VCaP (cell line): ENCODE measurements around the gene ADAM8.
"Not testable (repeated sequence)": the region's sequence is repeated elsewhere in the genome, so short reads cannot be mapped to it uniquely, and the experiment has no call there.

ENCODE experiments used
- H3K27ac ChIP-seq: fragments of 450-650 bp; 2 replicates; pipeline ENCODE4 v1.5.1; 2017
- TF ChIP-seq, protein P1 (sequence below): fragments of 450-650 bp; conservative IDR thresholded peaks from 2 replicates; pipeline ENCODE4 v1.5.1; 2017; ENCODE audit warnings: mild to moderate bottlenecking, moderate library complexity

Gene ADAM8

GRCh38 chr10:133270773-133271297 lies 5.8 kb downstream of the ADAM8 start:
- no peak overlapping the region for H3K27ac ChIP-seq
- TF ChIP-seq, protein P1, sequence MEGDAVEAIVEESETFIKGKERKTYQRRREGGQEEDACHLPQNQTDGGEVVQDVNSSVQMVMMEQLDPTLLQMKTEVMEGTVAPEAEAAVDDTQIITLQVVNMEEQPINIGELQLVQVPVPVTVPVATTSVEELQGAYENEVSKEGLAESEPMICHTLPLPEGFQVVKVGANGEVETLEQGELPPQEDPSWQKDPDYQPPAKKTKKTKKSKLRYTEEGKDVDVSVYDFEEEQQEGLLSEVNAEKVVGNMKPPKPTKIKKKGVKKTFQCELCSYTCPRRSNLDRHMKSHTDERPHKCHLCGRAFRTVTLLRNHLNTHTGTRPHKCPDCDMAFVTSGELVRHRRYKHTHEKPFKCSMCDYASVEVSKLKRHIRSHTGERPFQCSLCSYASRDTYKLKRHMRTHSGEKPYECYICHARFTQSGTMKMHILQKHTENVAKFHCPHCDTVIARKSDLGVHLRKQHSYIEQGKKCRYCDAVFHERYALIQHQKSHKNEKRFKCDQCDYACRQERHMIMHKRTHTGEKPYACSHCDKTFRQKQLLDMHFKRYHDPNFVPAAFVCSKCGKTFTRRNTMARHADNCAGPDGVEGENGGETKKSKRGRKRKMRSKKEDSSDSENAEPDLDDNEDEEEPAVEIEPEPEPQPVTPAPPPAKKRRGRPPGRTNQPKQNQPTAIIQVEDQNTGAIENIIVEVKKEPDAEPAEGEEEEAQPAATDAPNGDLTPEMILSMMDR: no peak

GRCh38 chr10:133270204-133270603 lies 6.5 kb downstream of the ADAM8 start:
- TF ChIP-seq, protein P1: no peak
- H3K27ac ChIP-seq: no peak overlapping the region

GRCh38 chr10:133269367-133269766 lies 7.3 kb downstream of the ADAM8 start:
- TF ChIP-seq, protein P1: no peak
- H3K27ac ChIP-seq: no peak overlapping the region

GRCh38 chr10:133268532-133268931 lies 8.1 kb downstream of the ADAM8 start:
- H3K27ac ChIP-seq: no peak overlapping the region
- TF ChIP-seq, protein P1: no peak

GRCh38 chr10:133267829-133268228 lies 8.8 kb downstream of the ADAM8 start:
- H3K27ac ChIP-seq: no peak overlapping the region
- TF ChIP-seq, protein P1: no peak

- TF ChIP-seq, protein P1: no peak
- no peak overlapping the region for H3K27ac ChIP-seq
Observed at GRCh38 chr10:133267293-133267692, 9.4 kb downstream of the ADAM8 start.

DNA sequence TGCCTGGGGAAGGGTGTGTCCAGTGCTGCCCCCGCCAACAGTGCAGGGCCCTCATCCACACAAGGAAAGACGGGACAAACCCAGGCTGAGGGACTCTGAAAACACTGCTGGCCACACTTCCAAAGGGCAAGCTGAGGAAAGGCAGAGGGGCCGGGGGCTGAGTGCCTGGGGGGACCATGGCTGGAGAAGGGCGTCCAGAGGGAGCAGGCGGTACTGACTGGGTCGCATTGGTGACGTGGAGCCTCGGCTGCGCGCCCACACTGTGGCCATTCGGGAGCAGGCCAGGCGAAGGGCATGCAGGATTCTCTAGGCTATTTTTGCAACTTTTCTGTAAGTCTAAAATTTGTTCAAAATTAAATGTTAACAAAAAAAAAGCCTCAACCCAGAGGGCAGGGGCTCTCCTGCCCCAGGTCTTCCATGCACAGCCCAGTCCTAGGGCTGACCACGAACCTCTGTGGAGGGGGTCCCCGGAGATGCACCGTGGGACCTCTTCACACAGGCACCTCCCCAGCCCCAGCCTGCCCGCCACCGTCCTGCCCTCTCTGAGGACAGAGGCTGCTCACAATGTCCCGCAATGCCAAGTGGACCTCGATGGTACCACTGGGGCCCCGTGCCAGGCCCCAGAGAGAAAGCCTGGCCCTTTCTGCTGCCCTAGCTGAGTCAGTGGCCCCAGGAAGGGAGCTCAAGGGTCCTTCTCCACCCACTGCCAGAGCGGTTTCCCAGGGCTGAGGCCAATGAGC lies 10.4 kb downstream of the ADAM8 start:
- TF ChIP-seq, protein P1: no peak
- H3K27ac ChIP-seq: no peak overlapping the region

DNA sequence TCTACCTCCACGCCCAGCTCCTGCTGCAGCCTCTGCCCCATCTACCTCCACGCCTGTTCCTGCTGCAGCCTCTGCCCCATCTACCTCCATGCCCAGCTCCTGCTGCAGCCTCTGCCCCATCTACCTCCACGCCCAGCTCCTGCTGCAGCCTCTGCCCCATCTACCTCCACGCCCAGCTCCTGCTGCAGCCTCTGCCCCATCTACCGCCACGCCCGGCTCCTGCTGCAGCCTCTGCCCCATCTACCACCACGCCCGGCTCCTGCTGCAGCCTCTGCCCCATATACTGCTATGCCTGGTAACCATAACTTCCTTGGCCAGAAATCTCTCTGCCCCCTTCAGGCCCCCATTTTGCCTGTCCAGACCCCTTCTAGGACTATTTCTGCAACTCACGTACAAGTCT lies 11.6 kb downstream of the ADAM8 start:
- not testable (repeated sequence) for H3K27ac ChIP-seq
